ENCODE results near the gene HSCB. TPM values are rescaled to one million over a fixed set of nuclear protein-coding genes. Genes with fewer than 3 reads are reported as not detected.
A peak's percentile ranks its signal among the peaks of the same experiment; 100 is the strongest.

HSCB gene
- total and polyA plus RNA-seq, 2 donors (not counting 1 experiment from before 2014, with no cell fraction given) = 17.7 to 26.6 TPM

- Histone ChIP-seq H3K9ac (ENCODE audit: insufficient read depth, low read length) (no peak overlapping the region), H3K9me3 (ENCODE audit: control insufficient read depth, insufficient read depth, low read depth, low read length) (no peaks in the 10 kb centered on the region), H3K27ac (ENCODE audit: insufficient read depth, low read length) (no peak overlapping the region), H3K4me1 (ENCODE audit: control insufficient read depth, extremely low read depth, insufficient read depth, low read length) (peaks cover 2% of the 10 kb centered on the region), H3K27me3 (ENCODE audit: control insufficient read depth, insufficient read depth, low read length) (no peaks in the 10 kb centered on the region), H2AFZ (ENCODE audit: low read length) (no peak overlapping the region), H3K4me3 (replicated peaks in 1 of 4; ENCODE audit: control extremely low read depth in 1 of 4, insufficient read depth in 1 of 4, low read depth in 3 of 4, low read length in 4 of 4) (no peak overlapping the region), H3K79me2 (ENCODE audit: control insufficient read depth, insufficient read depth, low read length) (peaks cover 47% of the 10 kb centered on the region), H3K4me2 (ENCODE audit: extremely low read depth, insufficient read depth, low read length) (no peak overlapping the region), H4K20me1 (ENCODE audit: control insufficient read depth, extremely low read depth, insufficient read depth, low read length) (no peaks in the 10 kb centered on the region), H3K36me3 (ENCODE audit: control insufficient read depth, insufficient read depth, low read length) (peaks cover 18% of the 10 kb centered on the region)
- DNase-seq (ENCODE audit: low read depth in 2 of 2) = no peak
- TF ChIP-seq CTCF (conservative IDR thresholded peaks at IDR 0.05 in 1 of 2, IDR thresholded peaks at IDR 0.05 in 1 of 2; ENCODE audit: low read depth in 1 of 2, low read length in 2 of 2) (no peak), EZH2 (IDR thresholded peaks at IDR 0.05; ENCODE audit: low read length, missing control alignments) (no peak)
Measured at GRCh38 chr22:28795071-28795693, 53.3 kb downstream of the HSCB start.

- Histone ChIP-seq H3K9me3 (ENCODE audit: control insufficient read depth, insufficient read depth, low read depth, low read length) (no peaks in the 10 kb centered on the region), H3K4me3 (replicated peaks in 1 of 4; ENCODE audit: control extremely low read depth in 1 of 4, insufficient read depth in 1 of 4, low read depth in 3 of 4, low read length in 4 of 4) (no peak overlapping the region), H3K9ac (ENCODE audit: insufficient read depth, low read length) (no peak overlapping the region), H3K36me3 (ENCODE audit: control insufficient read depth, insufficient read depth, low read length) (peaks cover 18% of the 10 kb centered on the region), H4K20me1 (ENCODE audit: control insufficient read depth, extremely low read depth, insufficient read depth, low read length) (no peaks in the 10 kb centered on the region), H3K4me1 (ENCODE audit: control insufficient read depth, extremely low read depth, insufficient read depth, low read length) (peaks cover 2% of the 10 kb centered on the region), H3K4me2 (ENCODE audit: extremely low read depth, insufficient read depth, low read length) (peak overlapping the region; percentile 9), H3K27me3 (ENCODE audit: control insufficient read depth, insufficient read depth, low read length) (no peaks in the 10 kb centered on the region), H3K79me2 (ENCODE audit: control insufficient read depth, insufficient read depth, low read length) (peaks cover 48% of the 10 kb centered on the region), H3K27ac (ENCODE audit: insufficient read depth, low read length) (no peak overlapping the region), H2AFZ (ENCODE audit: low read length) (no peak overlapping the region)
- no peak for DNase-seq (ENCODE audit: low read depth in 2 of 2)
- TF ChIP-seq CTCF (conservative IDR thresholded peaks at IDR 0.05 in 1 of 2, IDR thresholded peaks at IDR 0.05 in 1 of 2; ENCODE audit: low read depth in 1 of 2, low read length in 2 of 2) (no peak), EZH2 (IDR thresholded peaks at IDR 0.05; ENCODE audit: low read length, missing control alignments) (no peak)
Measured at GRCh38 chr22:28795932-28796856, 54.4 kb downstream of the HSCB start.

DNA sequence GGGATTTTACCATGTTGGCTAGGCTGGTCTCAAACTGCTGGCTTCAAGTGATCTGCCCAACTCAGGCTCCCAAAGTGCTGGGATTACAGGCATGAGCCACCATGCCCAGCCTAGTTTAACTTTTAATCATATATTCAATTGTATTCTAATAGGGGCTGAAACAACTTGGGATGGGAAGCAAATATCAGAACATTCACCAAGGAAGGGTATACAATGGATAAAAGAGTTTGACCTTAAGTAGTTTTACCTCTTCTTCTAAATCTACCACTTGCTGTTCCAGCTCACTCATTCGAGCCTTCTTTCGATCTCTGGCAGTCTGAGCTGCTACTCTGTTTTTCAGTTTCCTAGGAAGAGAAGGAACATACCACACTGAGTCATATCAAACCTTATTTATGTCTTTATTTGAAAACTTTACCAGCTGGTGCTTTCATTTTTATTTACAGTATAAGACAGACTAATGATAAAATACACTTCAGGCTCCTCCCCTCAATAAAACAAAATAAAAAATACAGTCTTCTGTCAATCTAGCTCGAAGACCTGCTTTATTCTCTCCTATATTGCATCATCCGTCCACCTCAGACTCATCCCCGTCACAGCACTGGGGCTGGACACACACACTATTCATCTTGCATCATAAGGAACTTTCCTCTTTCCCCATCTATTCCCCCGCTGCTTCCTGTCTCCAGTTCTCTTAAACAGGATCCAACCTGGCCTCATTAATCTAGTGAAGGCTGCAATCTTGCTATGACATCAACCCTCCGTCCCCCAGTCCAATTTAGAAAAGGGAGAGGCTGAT is 57.2 kb downstream of the HSCB start:
- no peak for TF ChIP-seq EZH2 (IDR thresholded peaks at IDR 0.05; ENCODE audit: low read length, missing control alignments)
- TF ChIP-seq CTCF (conservative IDR thresholded peaks at IDR 0.05 in 1 of 2, IDR thresholded peaks at IDR 0.05 in 1 of 2; ENCODE audit: low read depth in 1 of 2, low read length in 2 of 2) = no peak
- Histone ChIP-seq H3K79me2 (ENCODE audit: control insufficient read depth, insufficient read depth, low read length) (peaks cover 48% of the 10 kb centered on the region), H3K27me3 (ENCODE audit: control insufficient read depth, insufficient read depth, low read length) (no peaks in the 10 kb centered on the region), H3K4me3 (replicated peaks in 1 of 4; ENCODE audit: control extremely low read depth in 1 of 4, insufficient read depth in 1 of 4, low read depth in 3 of 4, low read length in 4 of 4) (peak overlapping the region; percentile 89 to 97 (median 95)), H3K9ac (ENCODE audit: insufficient read depth, low read length) (peak overlapping the region; percentile 100), H3K4me2 (ENCODE audit: extremely low read depth, insufficient read depth, low read length) (peak overlapping the region; percentile 53), H2AFZ (ENCODE audit: low read length) (no peak overlapping the region), H3K4me1 (ENCODE audit: control insufficient read depth, extremely low read depth, insufficient read depth, low read length) (peaks cover 2% of the 10 kb centered on the region), H3K9me3 (ENCODE audit: control insufficient read depth, insufficient read depth, low read depth, low read length) (no peaks in the 10 kb centered on the region), H4K20me1 (ENCODE audit: control insufficient read depth, extremely low read depth, insufficient read depth, low read length) (no peaks in the 10 kb centered on the region), H3K36me3 (ENCODE audit: control insufficient read depth, insufficient read depth, low read length) (peaks cover 17% of the 10 kb centered on the region), H3K27ac (ENCODE audit: insufficient read depth, low read length) (peak overlapping the region; percentile 100)
- peak; percentile 88 to 95 for DNase-seq (ENCODE audit: low read depth in 2 of 2)

All from fibroblast of lung (primary cell).